ENCODE measurements around the gene NOS1AP.
"Not testable (repeated sequence)": the region's sequence is repeated elsewhere in the genome, so short reads cannot be mapped to it uniquely, and the experiment has no call there.

NOS1AP gene

DNA sequence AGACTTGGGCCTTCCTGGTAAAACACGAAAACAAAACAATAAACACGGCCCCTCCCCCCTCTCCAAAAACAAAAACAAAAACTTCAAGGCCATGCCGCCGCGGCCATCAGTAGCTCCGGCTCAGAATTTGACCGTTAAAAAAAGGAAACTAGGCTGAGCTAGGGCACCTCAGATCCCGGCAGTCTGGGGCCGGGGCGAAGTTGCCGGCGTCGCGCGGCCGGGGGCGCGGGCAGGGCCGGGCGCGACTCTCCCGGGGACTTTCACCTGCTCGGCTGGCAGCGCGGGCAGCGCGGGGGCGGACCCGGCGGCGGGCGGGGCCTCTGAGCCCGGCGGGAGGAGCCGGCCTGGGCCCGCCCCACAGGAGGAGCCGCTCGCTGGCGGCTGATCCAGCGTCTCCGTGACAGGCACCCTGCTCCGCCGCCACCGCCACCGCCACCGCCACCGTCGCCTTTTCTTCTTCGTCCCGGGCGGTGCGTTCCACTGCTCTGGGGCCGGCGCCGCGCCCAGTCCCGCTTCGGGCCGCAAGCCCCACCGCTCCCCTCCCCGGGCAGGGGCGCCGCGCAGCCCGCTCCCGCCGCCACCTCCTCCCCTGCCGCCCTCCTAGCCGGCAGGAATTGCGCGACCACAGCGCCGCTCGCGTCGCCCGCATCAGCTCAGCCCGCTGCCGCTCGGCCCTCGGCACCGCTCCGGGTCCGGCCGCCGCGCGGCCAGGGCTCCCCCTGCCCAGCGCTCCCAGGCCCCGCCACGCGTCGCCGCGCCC lies at the start of gene NOS1AP:
NOS1AP (plus strand) TSS at position 358 of the 760 bp plus-strand sequence. CDS start 487 bp downstream, outside the sequence.
- DNase-seq (ENCODE audit: low read depth in 2 of 2) = peak; percentile 39 to 61

DNA sequence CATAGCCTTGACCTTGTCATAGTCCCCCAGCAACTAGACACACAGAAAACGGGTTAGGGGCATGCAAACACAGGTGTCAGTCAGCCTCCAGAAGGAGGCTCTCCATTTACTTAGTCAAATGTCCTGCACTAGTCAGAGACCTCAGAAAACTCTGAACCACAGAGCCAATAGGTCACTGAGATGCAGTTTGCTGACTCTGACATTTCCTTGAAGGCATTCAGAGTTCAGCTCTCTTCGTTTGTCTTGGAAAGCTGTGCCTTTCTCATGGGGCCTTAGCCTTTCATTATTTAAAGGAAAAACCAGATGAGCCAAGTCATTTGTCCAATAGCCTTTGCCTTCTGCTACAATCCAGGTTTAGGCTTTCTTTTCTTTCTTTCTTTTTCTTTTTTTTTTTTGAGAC lies 49.3 kb upstream of the NOS1AP start:
- DNase-seq (ENCODE audit: low read depth in 2 of 2) = no peak

DNA sequence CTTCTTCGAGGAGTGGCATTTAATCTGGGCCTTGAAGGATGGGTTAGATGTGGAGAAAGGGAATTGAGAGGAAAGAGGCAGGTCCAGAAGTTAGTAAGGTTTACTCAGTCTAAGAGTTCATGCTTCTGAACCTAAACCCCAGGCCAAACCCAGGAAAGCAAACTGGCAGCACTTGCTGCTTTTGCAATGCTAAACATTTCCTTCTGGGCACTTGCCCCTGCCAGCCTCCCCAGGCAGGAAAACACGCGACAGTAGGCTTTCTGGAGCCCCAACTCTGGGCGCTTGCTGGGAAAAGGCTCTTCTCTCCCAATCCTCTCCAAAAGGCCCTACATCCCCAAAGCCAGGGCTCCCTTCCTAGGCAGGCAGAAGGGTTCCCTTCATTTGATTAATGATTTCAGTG lies 48.4 kb upstream of the NOS1AP start:
- no peak for DNase-seq (ENCODE audit: low read depth in 2 of 2)

DNA sequence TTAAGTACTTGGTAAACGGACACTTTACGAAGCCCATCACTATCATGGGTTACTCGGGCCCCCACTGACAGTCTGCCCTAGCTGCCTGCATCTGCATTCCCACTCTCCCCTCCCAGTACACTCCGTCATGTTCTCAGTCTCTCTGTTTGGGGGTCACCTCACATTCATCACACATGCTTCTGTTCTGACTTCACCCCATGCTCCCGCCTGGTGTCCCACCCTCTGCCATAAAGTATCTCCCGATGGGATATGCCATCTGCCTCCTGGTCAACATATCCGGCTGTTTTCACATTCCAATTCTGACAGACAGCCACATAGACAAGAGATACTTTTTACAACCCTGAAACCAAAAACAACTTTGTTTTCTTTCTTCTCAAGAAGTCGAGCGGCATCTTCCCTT lies 46.9 kb upstream of the NOS1AP start:
- DNase-seq (ENCODE audit: low read depth in 2 of 2) = no peak

DNA sequence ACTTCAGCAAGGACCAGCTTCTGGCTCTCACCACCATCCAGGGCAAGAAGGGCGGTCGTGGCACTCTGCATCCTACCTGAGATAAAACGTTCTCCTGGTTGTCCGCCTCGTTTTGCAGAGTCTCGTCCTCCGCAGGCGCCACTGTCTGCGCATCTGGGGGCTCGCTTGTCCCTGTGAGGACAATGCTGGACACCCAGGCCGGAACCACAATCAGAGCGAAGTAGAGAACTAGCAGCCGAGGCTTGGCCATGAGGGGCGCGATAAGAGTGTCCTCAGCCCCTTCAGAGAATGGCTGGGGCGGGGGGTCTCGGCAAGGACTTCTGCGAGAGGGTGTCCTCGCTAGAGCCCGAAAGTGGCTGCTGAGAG lies 46.3 kb upstream of the NOS1AP start:
- no peak for DNase-seq (ENCODE audit: low read depth in 2 of 2)

DNA sequence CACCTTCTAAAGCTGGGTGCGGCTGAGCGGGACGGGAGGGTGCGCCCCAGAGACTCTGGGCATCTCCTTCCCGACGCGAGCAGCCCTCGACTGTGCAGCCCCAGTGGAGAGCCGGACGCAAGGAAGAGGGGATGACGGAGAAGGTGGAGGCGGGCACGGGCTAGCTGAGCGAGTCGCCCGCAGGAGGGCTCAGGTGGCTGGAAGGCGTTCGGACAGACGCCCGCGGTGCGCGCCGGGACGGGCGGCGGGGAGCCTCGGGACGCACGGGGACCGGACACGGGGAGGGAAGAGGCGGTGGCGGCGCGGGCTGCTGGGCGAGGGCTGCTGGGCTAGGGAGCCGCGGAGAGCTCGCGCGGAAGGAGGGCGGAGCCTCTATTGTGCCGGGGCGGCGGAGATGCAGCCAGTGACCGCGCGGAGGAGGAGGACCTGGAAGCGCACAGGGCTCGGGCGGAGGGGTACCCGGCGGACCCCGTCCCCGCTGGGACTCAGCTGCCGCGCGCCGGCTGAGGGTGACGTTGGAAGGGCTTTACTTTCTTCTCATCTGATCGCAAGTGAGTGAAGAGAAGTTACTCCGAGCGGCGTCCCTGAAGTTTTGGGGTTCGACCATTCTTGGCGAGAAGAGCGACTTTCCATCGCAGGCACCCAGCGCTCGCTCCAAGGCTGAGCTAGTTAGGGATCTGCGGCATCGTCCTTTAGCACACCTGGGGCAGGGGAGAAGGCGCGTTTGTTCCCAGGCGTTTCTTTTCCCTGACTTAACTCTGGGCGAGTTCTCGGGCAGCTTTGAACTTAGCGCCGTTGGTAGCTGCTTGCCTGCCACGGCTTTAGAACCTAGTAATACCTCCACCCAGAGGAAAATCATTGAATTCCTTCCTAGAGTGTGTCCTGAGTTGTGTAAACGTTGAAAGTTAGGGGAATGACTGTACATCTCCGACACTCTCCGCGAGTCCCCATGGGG lies 45.7 kb upstream of the NOS1AP start, which contains the start of gene OLFML2B:
OLFML2B (minus strand) TSS at position 323 of the 955 bp plus-strand sequence. CDS start 439 bp downstream, outside the sequence.
- peak in 1 of 2 donors; percentile 11 for DNase-seq (ENCODE audit: low read depth in 2 of 2)

DNA sequence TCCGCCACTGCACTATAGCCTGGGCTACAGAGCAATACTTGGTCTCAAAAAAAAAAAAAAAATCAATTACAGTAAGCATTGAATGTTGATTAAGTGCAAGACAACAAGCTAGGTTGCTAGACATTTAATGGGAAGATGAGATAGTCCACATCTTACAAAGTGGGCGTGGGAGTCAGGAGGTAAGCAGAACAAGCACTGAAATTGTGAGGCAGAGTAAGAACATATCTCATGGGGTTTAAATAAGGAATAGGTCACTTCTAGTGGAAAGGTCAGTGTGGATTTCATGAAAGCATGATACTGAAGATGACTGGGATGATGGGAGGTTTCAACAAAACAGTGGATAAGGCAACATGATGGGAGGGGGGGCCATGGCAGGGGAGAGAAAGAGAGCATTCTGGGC lies 44.0 kb upstream of the NOS1AP start:
- no peak for DNase-seq (ENCODE audit: low read depth in 2 of 2)

DNA sequence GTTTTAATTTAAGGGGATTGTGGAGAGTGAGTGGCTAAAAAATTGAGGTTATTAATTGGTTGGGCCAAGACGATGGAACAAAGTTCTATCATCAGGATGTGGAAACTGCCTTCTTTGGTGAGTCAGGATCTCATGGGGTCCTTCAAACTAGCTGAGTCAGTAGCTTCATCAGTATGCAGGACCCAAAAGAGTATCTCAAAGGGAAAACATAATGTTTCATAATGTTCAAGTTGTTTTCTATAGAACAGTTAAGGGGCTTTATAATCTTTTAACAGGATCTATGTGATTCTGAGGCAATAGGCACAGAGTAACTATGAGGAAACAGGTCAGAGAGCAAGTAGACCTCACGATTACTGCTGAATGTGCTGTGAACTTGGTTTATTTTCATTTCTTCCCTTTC lies 42.6 kb upstream of the NOS1AP start:
- no peak for DNase-seq (ENCODE audit: low read depth in 2 of 2)

DNA sequence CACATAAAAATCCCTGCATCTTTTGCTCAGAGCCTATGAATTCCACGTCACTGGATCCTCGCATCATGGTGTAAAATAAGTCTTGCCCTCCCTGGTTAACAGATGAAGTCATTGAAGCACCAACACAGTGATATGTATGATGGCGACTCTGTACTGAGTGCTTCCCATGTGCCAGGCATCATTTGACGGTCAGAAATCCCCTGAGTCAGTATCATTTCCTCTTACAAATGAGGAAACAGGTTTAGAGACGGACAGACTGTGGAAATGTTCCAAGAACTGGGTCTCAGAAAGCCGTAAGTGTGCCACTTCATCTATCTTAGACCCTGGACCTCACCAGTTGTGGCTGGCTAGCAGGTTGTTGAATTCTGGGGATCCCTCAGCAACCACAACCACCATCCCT lies 40.8 kb upstream of the NOS1AP start:
- DNase-seq (ENCODE audit: low read depth in 2 of 2) = no peak

DNA sequence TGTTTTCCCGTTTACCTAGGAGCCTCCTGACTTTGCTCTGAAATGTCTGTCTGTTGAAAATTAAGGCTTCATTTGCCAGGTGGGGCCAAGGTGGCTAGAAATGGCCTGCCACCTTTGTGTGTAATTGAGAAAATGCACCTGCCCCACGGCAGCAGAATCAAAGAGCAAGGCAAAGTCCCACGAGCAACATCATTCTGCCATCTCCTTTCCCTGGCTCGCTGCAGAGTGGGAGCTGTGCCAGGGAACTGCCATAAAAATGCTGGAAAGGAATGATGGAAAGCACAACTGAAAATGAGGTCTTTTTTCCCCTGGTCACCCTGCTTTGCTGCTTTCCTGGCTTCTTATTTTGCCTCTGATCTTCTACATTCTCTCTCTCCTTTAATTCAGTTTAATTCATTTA lies 40.3 kb upstream of the NOS1AP start:
- DNase-seq (ENCODE audit: low read depth in 2 of 2) = no peak

DNA sequence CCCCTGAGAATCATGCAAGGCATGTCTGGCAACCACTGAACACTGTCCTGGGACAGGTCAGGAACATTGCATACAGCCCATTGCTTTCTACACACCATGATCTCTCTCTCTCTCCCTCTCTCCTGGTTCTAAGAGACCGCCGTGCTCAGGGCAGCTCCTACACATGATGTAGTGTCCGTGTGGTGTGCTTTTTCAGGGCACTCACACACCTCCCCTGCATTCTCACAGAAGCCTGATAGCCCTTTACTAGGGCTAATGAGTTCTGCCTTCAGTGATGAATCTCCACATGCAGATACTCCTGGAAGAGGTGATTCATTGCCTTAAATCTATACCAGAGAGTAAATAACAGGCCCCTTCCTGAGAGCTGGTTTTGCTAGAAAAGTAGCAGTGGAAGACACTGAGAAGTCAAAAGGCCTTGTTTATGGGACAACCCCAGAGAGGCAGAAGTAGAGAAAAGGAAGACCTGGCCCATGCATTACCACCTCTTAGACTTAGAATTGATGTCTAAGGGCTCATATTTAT lies 38.7 kb upstream of the NOS1AP start:
- no peak for DNase-seq (ENCODE audit: low read depth in 2 of 2)

DNA sequence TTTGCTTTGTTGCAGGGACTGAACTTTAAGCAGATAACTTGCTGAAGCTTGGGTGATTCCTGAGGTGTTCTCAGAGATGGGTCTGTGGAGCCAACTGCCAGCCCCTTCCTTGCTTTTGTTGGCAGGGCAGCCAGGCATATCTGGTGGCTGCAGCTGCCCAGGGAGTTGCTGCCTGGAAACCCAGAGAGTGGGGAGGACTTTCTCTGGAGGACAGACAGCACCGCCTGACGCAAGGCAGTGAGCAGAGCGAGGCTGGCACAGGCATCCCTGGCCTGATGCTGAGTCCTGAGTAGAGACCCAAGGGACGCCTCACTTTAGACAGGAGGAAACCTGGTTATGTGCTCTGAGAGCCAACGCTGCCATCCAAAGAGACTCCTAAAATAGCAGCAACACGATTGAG lies 36.1 kb upstream of the NOS1AP start:
- DNase-seq (ENCODE audit: low read depth in 2 of 2) = no peak

DNA sequence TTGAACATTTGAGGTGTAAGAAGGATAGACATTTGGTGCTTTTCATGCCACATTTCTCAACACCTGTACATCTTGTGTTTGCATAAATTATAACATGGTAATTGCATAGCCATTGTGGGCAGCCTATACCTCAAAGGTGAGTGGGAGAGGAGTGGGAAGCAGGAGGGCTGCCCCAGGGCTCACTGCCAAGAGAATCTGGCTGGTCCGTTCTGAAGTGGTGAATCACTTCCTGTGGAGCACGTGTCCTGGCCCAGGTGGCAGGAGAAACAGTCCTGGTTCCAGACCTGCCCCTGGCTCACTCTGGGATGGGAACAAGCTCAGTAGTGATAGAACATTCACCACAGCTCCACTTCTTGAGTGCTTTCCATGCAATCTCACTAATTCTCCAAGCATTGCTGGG lies 34.2 kb upstream of the NOS1AP start:
- no peak for DNase-seq (ENCODE audit: low read depth in 2 of 2)

DNA sequence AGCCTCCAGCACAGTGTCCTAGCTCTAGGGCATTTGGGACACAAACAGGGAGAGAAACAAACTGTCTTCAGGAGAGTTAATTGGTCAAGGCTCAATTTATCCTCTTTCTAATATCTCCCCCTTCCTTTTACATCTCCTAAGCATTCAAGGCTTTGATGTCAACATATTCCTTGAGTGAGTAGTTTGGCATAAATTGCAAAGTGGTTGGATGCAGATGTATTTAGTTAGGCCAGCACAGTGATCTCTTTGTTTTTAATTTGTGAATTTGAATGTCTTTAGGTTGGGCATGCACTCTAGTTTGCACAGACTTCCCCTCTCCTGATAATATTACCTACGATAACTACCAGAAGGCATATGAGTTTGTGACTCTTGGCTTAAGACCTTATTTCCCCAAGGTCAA lies 33.3 kb upstream of the NOS1AP start:
- no peak for DNase-seq (ENCODE audit: low read depth in 2 of 2)

DNA sequence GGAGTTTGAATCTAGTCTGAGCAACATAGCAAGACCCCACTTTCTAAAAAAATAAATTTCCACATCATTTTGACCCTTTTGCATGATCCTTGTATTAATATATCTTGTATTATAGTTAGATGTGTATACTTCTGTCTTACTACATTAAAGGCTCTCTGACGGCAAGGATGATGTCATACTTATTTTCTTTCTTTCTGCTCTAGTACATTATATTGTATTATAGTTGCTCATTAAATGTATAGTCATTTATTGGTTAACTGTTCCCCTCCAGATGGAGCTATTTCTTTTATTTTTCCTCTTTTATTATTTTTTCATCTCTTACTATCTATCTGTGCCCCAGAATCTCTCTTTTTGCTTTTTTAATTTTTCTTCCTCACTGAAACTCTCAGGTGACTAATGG lies 30.9 kb upstream of the NOS1AP start:
- DNase-seq (ENCODE audit: low read depth in 2 of 2) = no peak

DNA sequence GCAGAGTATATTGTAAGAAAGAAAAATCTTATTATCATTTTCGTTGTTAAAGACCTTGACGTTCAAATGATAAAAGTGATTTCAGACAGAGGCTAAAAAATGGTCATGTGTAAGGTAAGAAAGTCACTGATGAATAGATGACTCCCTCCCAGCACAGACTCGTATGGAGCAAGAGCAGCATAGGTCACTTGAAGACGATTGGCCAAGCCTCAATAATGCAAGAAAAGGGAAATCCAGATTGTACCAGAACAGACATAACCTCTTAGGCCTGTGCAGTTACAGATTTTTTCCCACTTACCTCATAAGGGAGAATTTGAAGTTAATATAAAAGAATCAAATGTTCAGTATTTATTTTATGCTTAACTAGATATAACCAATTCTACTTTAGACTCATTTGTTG lies 29.5 kb upstream of the NOS1AP start:
- no peak for DNase-seq (ENCODE audit: low read depth in 2 of 2)

DNA sequence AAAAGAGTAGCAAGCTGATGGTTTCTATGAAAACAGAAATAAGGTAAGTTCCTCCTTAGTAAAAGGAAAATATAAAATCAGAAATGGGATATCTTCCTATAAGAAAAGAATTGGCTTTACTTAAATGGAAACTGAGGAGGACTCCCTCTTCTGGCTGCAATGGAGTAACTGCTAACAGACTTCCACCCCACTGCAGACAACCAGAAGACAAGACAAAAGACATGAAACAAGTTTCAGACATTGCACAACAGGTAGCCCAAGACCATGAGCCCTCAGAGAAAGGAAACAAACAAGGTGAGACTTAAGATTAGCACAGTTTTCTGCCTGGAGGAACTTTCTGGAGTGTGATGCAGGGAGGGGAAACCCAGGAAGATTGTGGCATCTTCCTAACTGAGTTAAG lies 28.8 kb upstream of the NOS1AP start:
- no peak for DNase-seq (ENCODE audit: low read depth in 2 of 2)

DNA sequence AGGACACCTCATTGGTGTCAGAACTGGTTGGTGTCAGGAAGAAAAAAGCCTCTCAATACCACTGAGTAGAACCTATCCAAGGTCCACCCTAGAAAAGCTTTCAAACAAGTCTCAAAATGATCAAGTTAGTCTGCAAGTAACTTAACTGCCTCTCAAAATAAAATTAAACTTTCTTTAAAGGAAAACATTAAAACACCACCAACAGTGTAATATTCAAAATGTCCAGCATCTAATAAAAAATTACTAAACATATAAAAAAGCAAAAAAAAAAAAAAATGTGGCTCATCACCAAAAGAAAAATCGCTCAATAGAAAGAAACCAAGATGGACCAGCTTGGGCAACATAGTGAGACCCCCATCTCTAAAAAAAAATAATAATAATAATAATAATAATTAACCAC lies 27.1 kb upstream of the NOS1AP start:
- DNase-seq (ENCODE audit: low read depth in 2 of 2) = no peak

DNA sequence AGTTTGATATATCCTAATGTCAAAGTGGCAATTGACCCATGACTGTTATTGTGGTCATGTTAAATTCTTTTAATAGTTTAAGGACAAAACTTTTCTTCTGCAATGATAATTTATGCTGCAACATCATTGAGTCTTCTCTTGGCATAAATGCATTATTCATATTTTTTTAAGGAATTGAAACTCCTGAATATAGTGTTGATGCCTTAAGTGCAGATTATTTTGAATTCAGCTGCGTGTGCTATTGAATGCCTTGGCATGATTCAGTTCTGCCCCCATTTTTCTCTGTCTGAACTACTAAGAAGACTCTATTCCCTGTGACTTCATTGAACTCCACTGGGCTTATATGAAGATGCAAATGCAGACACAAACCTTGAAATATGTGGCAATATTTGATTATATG lies 22.6 kb upstream of the NOS1AP start:
- DNase-seq (ENCODE audit: low read depth in 2 of 2) = no peak

DNA sequence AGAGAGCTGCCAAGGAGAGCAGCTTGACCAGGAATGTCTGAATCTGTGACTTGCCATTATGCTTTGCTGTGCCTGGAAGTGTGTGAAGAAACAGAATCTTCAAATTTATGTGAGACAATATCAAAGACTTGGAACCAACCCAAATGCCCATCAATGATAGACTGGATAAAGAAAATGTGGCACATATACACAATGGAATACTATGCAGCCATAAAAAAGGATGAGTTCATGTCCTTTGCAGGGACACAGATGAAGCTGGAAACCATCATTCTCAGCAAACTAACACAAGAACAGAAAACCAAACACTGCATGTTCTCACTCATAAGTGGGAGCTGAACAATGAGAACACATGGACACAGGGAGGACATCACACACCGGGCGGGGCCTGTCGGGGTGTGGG lies 15.5 kb upstream of the NOS1AP start:
- not testable (repeated sequence) for DNase-seq (ENCODE audit: low read depth in 2 of 2)

DNA sequence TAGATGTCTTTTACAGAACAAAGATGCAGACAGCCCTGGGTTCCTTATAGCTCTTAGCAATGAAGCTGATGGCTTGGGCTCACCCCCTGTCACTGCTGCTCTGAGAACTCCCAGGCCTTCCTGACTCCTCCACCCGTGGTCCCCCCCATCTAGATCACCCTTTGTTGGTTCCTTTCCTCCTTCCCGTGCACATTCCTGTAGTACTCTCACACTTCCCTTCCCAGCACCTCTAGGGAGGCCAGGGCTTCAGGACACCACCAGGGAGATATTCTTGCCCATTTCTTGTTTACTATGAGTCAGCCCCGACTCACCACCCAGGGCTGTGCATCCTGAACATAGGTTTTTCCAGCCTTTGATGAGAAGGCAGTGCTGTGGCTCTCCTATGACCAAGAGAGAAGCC lies 14.4 kb upstream of the NOS1AP start:
- DNase-seq (ENCODE audit: low read depth in 2 of 2) = no peak

DNA sequence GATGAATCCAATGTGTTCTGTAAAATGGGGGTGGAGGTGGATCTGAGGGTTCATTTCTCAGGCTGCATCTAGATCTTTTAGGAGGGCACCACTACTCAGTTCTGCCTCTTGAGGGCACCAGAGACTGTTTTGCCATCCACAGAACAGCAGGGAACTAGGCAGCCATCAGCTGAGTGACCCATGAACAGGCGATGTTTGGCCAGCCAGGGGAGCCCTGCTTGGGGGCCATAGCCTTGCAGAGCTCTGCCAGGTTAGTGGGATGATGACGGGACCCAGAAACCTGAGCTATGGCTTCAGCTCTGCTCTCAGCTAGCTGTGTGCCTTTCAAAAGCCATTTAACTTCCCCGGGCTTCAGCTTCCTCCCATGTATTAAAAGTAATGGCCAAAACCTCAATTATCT lies 13.4 kb upstream of the NOS1AP start:
- no peak for DNase-seq (ENCODE audit: low read depth in 2 of 2)

DNA sequence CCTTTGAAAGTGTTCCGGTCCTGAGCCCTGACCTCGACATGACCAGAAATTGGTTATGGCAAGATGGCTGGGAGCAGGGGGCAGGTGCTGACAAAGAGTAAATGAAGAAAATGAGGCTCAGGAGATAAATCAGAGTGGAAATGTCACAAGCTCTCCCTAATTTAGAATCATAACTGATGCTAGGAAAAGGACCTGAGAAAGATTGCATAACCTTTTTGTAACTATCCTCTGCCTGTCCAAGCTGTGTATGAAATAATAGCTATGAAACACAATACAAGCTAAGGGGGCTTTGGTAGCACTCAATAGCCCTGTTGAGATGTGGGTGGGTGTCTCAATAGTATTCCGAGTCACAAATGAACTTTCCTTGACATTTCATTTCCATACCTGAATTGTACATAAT lies 12.9 kb upstream of the NOS1AP start:
- no peak for DNase-seq (ENCODE audit: low read depth in 2 of 2)

Data from stimulated activated CD8-positive, alpha-beta memory T cell treated with anti-CD3 and anti-CD28 coated beads, Interleukin-2, amount 100 ng/mL, for 1 hour (primary cell).